Measurements from ENCODE around the gene PREP. TPM values are rescaled to one million over a fixed set of nuclear protein-coding genes. Genes with fewer than 3 reads are reported as not detected.

PREP gene
- total RNA-seq, 4 donors from 2014 or later = 9.7 to 29.6 (median 17.1) TPM

DNA sequence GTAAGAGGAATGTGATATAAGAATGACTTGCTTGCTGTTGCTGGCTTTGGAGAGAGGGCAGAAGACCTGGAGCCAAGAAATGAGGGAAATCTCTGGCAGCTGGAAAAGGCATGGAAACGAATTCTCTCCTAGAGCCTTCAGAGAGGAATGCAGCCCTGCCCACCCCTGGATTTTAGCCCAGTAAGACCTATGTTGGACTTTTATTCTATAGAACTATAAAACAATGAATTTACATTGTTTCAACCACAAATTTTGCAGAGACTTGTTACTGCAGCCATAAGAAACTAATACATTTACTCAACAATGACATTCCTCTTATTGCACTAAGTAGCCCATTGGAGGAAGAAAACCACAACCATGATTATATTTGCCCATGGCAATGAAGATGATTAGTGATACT, 39.5 kb upstream of the PREP start:
- Histone ChIP-seq H3K27ac (no peak overlapping the region), H3K36me3 (no peaks in the 10 kb centered on the region), H3K4me3 (no peak overlapping the region), H3K27me3 (no peaks in the 10 kb centered on the region), H3K9me3 (no peaks in the 10 kb centered on the region), H3K4me1 (no peaks in the 10 kb centered on the region)
- TF ChIP-seq, protein P1, sequence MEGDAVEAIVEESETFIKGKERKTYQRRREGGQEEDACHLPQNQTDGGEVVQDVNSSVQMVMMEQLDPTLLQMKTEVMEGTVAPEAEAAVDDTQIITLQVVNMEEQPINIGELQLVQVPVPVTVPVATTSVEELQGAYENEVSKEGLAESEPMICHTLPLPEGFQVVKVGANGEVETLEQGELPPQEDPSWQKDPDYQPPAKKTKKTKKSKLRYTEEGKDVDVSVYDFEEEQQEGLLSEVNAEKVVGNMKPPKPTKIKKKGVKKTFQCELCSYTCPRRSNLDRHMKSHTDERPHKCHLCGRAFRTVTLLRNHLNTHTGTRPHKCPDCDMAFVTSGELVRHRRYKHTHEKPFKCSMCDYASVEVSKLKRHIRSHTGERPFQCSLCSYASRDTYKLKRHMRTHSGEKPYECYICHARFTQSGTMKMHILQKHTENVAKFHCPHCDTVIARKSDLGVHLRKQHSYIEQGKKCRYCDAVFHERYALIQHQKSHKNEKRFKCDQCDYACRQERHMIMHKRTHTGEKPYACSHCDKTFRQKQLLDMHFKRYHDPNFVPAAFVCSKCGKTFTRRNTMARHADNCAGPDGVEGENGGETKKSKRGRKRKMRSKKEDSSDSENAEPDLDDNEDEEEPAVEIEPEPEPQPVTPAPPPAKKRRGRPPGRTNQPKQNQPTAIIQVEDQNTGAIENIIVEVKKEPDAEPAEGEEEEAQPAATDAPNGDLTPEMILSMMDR (IDR thresholded peaks at IDR 0.05) = no peak
- no peak for TF ChIP-seq POLR2A (IDR thresholded peaks at IDR 0.05)
- no peak for DNase-seq
- intact Hi-C loops (cut with DNase I; ENCODE audit: low total_unique reads) = no loop called here

DNA sequence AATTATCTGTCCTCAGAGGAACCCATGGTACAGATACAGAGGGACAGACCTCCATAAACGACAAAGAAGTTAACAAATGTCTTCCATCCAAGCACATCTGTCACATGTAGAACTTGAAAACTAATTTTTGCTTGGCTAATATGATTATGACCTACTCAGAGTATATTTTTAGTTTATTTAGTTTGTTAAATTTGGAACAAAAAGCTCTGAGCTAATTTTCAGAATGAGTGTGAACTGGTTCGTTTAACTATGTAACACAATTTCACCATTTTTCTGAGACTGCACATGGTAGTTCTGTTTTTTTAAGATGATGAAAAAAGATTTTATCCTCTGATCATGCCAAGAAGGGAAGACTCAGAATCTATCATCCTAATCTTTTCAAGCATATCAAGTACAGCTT, 34.4 kb upstream of the PREP start:
- H3K9me3 ChIP-seq = no peaks in the 10 kb centered on the region
- no peak for DNase-seq
- TF ChIP-seq POLR2A (IDR thresholded peaks at IDR 0.05) = no peak
- TF ChIP-seq, protein P1 (IDR thresholded peaks at IDR 0.05) = no peak
- H3K4me3 ChIP-seq = no peak overlapping the region
- H3K4me1 ChIP-seq = no peaks in the 10 kb centered on the region
- no peak overlapping the region for H3K27ac ChIP-seq
- intact Hi-C loops (cut with DNase I; ENCODE audit: low total_unique reads) = no loop called here
- H3K27me3 ChIP-seq = no peaks in the 10 kb centered on the region
- H3K36me3 ChIP-seq = no peaks in the 10 kb centered on the region

DNA sequence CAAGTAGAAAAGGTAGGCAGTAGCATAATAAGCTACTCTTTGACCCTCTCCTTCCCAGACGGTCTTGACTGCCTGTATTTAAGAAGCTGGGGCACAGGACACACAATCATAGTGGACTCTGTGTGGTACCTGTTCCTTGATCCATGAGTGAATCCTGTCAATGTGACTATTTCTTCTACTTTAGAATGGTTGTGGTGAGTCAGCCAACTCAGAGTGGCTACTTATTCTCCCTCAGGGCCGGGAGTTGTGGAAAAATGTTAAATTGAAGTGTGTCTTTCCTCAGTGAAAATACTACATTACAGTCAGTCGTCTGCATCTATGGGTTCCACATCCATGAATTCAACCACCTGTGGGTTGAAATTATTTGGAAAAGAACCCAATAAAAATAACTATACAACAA, 30.8 kb upstream of the PREP start:
- Histone ChIP-seq H3K4me1 (no peaks in the 10 kb centered on the region), H3K9me3 (no peaks in the 10 kb centered on the region), H3K36me3 (no peaks in the 10 kb centered on the region), H3K27ac (no peak overlapping the region), H3K4me3 (no peak overlapping the region), H3K27me3 (no peaks in the 10 kb centered on the region)
- TF ChIP-seq, protein P1 (IDR thresholded peaks at IDR 0.05) = no peak
- no peak for TF ChIP-seq POLR2A (IDR thresholded peaks at IDR 0.05)
- DNase-seq = no peak
- intact Hi-C loops (cut with DNase I; ENCODE audit: low total_unique reads) = no loop called here

DNA sequence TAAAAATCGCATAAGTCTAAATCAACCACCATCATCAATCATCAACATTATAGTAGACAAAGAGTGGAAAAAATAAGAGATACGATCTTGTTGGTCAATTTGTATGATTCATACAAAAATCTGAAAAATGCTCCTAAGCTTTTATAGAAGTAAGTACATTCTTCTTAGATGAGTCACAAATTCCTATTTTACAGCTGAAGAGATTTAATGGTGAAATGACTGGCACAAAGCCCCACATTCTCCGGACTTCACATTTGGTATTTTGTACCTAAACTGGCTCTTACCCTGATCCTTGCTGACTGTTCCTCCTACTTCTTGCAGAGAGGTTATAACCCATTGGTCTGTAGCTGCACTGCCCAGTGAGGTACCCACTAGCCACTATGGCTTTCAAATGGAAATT, 29.9 kb upstream of the PREP start:
- no peak for DNase-seq
- Histone ChIP-seq H3K4me1 (no peaks in the 10 kb centered on the region), H3K27me3 (no peaks in the 10 kb centered on the region), H3K9me3 (no peaks in the 10 kb centered on the region), H3K4me3 (no peak overlapping the region), H3K27ac (no peak overlapping the region), H3K36me3 (no peaks in the 10 kb centered on the region)
- no peak for TF ChIP-seq POLR2A (IDR thresholded peaks at IDR 0.05)
- TF ChIP-seq, protein P1 (IDR thresholded peaks at IDR 0.05) = no peak
- intact Hi-C loops (cut with DNase I; ENCODE audit: low total_unique reads) = no loop called here

DNA sequence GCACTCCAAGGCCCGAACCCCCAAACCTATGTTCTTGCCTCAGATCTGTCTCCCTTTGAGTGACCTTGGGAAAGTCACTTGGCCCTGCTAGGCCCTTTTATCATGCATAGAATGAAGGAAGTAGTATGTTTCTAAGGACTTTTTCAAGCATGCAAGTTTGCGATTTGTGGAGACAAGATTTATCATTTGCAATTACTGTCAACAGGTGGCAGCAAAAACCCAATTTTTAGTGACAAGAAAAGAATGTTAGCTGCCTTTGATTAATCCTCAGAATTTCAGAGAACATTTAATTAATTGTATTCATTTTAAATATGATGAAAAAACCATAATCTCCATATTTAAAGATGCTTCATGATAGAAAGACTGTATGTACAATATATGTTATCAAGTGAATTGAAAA, 28.3 kb upstream of the PREP start:
- H3K4me3 ChIP-seq = no peak overlapping the region
- H3K27ac ChIP-seq = no peak overlapping the region
- intact Hi-C loops (cut with DNase I; ENCODE audit: low total_unique reads) = no loop called here
- no peaks in the 10 kb centered on the region for H3K9me3 ChIP-seq
- TF ChIP-seq, protein P1 (IDR thresholded peaks at IDR 0.05) = peak; percentile 41 to 63 (median 52)
- no peak for TF ChIP-seq POLR2A (IDR thresholded peaks at IDR 0.05)
- DNase-seq = no peak
- no peaks in the 10 kb centered on the region for H3K27me3 ChIP-seq
- no peaks in the 10 kb centered on the region for H3K4me1 ChIP-seq
- H3K36me3 ChIP-seq = no peaks in the 10 kb centered on the region
